WTC11 (cell line): ENCODE results near the gene BTBD9. TPM values are rescaled to one million over a fixed set of nuclear protein-coding genes. Genes with fewer than 3 reads are reported as not detected.

Experiments used
- ATAC-seq: fragments of 200-7000 bp; cut with Tn5 transposase; 2 replicates; pipeline ENCODE4 v1.10.0; 2021; ENCODE audit warnings: mild to moderate bottlenecking, moderate library complexity
- CTCF ChIA-PET: fragments of 300-600 bp; sonication (Branson Sonifier 250); formaldehyde crosslinking; loops from one replicate; lab custom pipeline; 2021; ENCODE audit warnings: antibody characterized with exemption; lab: Charles Lee
- POLR2A ChIA-PET: fragments of 350-600 bp; sonication (Branson Sonifier 250); formaldehyde crosslinking; loops from one replicate; lab custom pipeline; 2021; ENCODE audit warnings: antibody characterized with exemption; lab: Charles Lee
- DNase-seq: peaks from one replicate; pipeline ENCODE4 v3.0.0; 2021; ENCODE audit warnings: low spot score
- H3K27ac Mint-ChIP-seq: 2 replicates; pipeline ENCODE4 v1.8.0; 2021; ENCODE audit warnings: mixed read lengths
- H3K27me3 Mint-ChIP-seq: 2 replicates; pipeline ENCODE4 v1.8.0; 2021; ENCODE audit warnings: low read depth, mild to moderate bottlenecking, moderate library complexity, mixed read lengths
- H3K36me3 Mint-ChIP-seq: 2 replicates; pipeline ENCODE4 v1.8.0; 2021; ENCODE audit warnings: mixed read lengths
- H3K4me1 Mint-ChIP-seq: 2 replicates; pipeline ENCODE4 v1.8.0; 2022; ENCODE audit warnings: mixed read lengths
- H3K4me3 Mint-ChIP-seq: 2 replicates; pipeline ENCODE4 v1.8.0; 2021; ENCODE audit warnings: mild to moderate bottlenecking, moderate library complexity, mixed read lengths
- H3K9me3 Mint-ChIP-seq: 2 replicates; pipeline ENCODE4 v1.8.0; 2021; ENCODE audit warnings: mixed read lengths
- CREM ChIP-seq: sonication (generic); formaldehyde crosslinking; IDR thresholded peaks from 2 replicates; pipeline ENCODE4 v1.8.1; 2022; ENCODE audit warnings: mild to moderate bottlenecking, missing genetic modification reagents, moderate library complexity
- E2F1 ChIP-seq: sonication (generic); formaldehyde crosslinking; IDR thresholded peaks from 2 replicates; pipeline ENCODE4 v1.8.0; 2022; ENCODE audit warnings: mild to moderate bottlenecking, missing genetic modification reagents
- ERG ChIP-seq: fragments of 250-450 bp; sonication (Bioruptor Pico); IDR thresholded peaks from 2 replicates; pipeline ENCODE4 v1.8.0; 2021; ENCODE audit warnings: mild to moderate bottlenecking
- ESRRA ChIP-seq: sonication (generic); formaldehyde crosslinking; IDR thresholded peaks from 2 replicates; pipeline ENCODE4 v1.8.1; 2022; ENCODE audit warnings: mild to moderate bottlenecking, missing genetic modification reagents, borderline replicate concordance
- GRHL2 ChIP-seq: fragments of 250-450 bp; sonication (Bioruptor Pico); IDR thresholded peaks from 2 replicates; pipeline ENCODE4 v1.8.0; 2022; ENCODE audit warnings: mild to moderate bottlenecking, moderate library complexity; ENCODE audit not compliant: insufficient replicate concordance, severe bottlenecking
- GTF2I ChIP-seq: fragments of 250-450 bp; sonication (Bioruptor Pico); conservative IDR thresholded peaks from 2 replicates; pipeline ENCODE4 v1.4.0; 2021; ENCODE audit warnings: mild to moderate bottlenecking
- JUN ChIP-seq: sonication (generic); formaldehyde crosslinking; IDR thresholded peaks from 2 replicates; pipeline ENCODE4 v1.8.0; 2023; ENCODE audit warnings: mild to moderate bottlenecking, missing genetic modification reagents
- KAT7 ChIP-seq: sonication (generic); formaldehyde crosslinking; IDR thresholded peaks from 2 replicates; pipeline ENCODE4 v1.8.1; 2023; ENCODE audit warnings: missing genetic modification reagents, mild to moderate bottlenecking, borderline replicate concordance
- NR2C2 ChIP-seq: sonication (generic); formaldehyde crosslinking; IDR thresholded peaks from 2 replicates; pipeline ENCODE4 v1.8.0; 2022; ENCODE audit warnings: mild to moderate bottlenecking, missing genetic modification reagents
- OVOL2 ChIP-seq: fragments of 250-450 bp; sonication (Bioruptor Pico); IDR thresholded peaks from 2 replicates; pipeline ENCODE4 v1.9.0; 2021; ENCODE audit warnings: mild to moderate bottlenecking, borderline replicate concordance
- RELA ChIP-seq: sonication (generic); formaldehyde crosslinking; IDR thresholded peaks from 2 replicates; pipeline ENCODE4 v1.8.1; 2022; ENCODE audit warnings: missing genetic modification reagents, mild to moderate bottlenecking, borderline replicate concordance
- SOX15 ChIP-seq: fragments of 250-450 bp; sonication (Bioruptor Pico); IDR thresholded peaks from 2 replicates; pipeline ENCODE4 v1.9.0; 2021; ENCODE audit warnings: mild to moderate bottlenecking
- TEAD1 ChIP-seq: sonication (generic); formaldehyde crosslinking; IDR thresholded peaks from 2 replicates; pipeline ENCODE4 v1.8.0; 2022; ENCODE audit warnings: mild to moderate bottlenecking, missing genetic modification reagents
- ZNF138 ChIP-seq: sonication (generic); formaldehyde crosslinking; conservative IDR thresholded peaks from 2 replicates; pipeline ENCODE4 v1.8.1; 2022; ENCODE audit warnings: mild to moderate bottlenecking, moderate library complexity, missing genetic modification reagents
- ZNF263 ChIP-seq: sonication (generic); formaldehyde crosslinking; IDR thresholded peaks from 2 replicates; pipeline ENCODE4 v1.8.1; 2022; ENCODE audit warnings: low read depth, mild to moderate bottlenecking, moderate library complexity, missing genetic modification reagents
- ZNF317 ChIP-seq: sonication (generic); formaldehyde crosslinking; IDR thresholded peaks from 2 replicates; pipeline ENCODE4 v1.8.1; 2023; ENCODE audit warnings: low read depth, mild to moderate bottlenecking, moderate library complexity, missing genetic modification reagents, borderline replicate concordance
- ZNF423 ChIP-seq: fragments of 250-450 bp; sonication (Bioruptor Pico); IDR thresholded peaks from 2 replicates; pipeline ENCODE4 v2.1.2; 2022; ENCODE audit warnings: mild to moderate bottlenecking, moderate library complexity
- total RNA-seq: library from RNA; stranded (reverse); gene quantifications from 3 replicates; pipeline ENCODE4 v1.2.3, GENCODE V29; 2021
- TF ChIP-seq, protein P1 (sequence below): fragments of 250-450 bp; sonication (Bioruptor Pico); IDR thresholded peaks from 2 replicates; pipeline ENCODE4 v1.9.0; 2021; ENCODE audit warnings: moderate library complexity, mild to moderate bottlenecking, inconsistent platforms, borderline replicate concordance
- TF ChIP-seq, protein P2 (sequence below): sonication (generic); formaldehyde crosslinking; IDR thresholded peaks from 2 replicates; pipeline ENCODE4 v1.8.1; 2023; ENCODE audit warnings: mild to moderate bottlenecking, missing genetic modification reagents, moderate library complexity
- TF ChIP-seq, protein P3 (sequence below): sonication (generic); formaldehyde crosslinking; IDR thresholded peaks from 2 replicates; pipeline ENCODE4 v1.8.1; 2022; ENCODE audit warnings: low read depth, missing genetic modification reagents, borderline replicate concordance
- TF ChIP-seq, protein P4 (sequence below): sonication (generic); formaldehyde crosslinking; IDR thresholded peaks from 2 replicates; pipeline ENCODE4 v1.8.0; 2023; ENCODE audit warnings: missing genetic modification reagents, mild to moderate bottlenecking, borderline replicate concordance
- TF ChIP-seq, protein P5 (sequence below): fragments of 250-450 bp; sonication (Bioruptor Pico); IDR thresholded peaks from 2 replicates; pipeline ENCODE4 v1.9.0; 2021; ENCODE audit warnings: mild to moderate bottlenecking

Gene BTBD9
- total RNA-seq, 1 experiment from 2014 or later = 4.2 TPM

DNA sequence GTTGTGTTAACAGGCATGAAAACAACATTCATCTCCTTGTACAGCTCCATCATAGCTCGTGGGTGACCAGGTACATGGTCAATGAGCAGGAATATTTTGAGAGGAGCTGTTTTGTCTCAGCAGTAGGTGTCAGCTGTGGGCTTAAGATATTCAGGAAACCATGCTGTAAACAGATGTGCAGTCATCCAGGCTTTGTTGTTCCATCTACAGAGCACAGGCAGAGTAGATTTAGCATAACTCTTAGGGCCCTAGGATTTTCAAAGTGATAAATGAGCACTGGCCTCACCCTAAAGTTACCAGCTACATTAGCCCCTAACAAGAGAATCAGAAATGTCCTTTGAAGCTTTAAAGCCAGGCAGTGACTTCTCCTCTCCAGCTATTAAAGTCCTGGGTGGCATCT is 154.2 kb downstream of the BTBD9 start (continued):
- TF ChIP-seq, protein P1, sequence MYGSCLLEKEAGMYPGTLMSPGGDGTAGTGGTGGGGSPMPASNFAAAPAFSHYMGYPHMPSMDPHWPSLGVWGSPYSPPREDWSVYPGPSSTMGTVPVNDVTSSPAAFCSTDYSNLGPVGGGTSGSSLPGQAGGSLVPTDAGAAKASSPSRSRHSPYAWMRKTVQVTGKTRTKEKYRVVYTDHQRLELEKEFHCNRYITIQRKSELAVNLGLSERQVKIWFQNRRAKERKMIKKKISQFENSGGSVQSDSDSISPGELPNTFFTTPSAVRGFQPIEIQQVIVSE = no peak
- TF ChIP-seq TEAD1 (no peak), ERG (CRISPR knock-in tag) (no peak), ZNF423 (CRISPR knock-in tag) (no peak), GRHL2 (CRISPR knock-in tag) (no peak), GTF2I (CRISPR knock-in tag) (no peak)
- TF ChIP-seq, protein P2, sequence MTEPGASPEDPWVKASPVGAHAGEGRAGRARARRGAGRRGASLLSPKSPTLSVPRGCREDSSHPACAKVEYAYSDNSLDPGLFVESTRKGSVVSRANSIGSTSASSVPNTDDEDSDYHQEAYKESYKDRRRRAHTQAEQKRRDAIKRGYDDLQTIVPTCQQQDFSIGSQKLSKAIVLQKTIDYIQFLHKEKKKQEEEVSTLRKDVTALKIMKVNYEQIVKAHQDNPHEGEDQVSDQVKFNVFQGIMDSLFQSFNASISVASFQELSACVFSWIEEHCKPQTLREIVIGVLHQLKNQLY = no peak
- TF ChIP-seq, protein P3, sequence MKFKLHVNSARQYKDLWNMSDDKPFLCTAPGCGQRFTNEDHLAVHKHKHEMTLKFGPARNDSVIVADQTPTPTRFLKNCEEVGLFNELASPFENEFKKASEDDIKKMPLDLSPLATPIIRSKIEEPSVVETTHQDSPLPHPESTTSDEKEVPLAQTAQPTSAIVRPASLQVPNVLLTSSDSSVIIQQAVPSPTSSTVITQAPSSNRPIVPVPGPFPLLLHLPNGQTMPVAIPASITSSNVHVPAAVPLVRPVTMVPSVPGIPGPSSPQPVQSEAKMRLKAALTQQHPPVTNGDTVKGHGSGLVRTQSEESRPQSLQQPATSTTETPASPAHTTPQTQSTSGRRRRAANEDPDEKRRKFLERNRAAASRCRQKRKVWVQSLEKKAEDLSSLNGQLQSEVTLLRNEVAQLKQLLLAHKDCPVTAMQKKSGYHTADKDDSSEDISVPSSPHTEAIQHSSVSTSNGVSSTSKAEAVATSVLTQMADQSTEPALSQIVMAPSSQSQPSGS = no peak
- TF ChIP-seq, all 79 proteins: peak for 0

GRCh38 chr6:38484656-38485055 is 155.1 kb downstream of the BTBD9 start:
- ChIA-PET CTCF (interaction anchor here (1.2 kb wide), 1 partner anchor 9 kb away, joined by 4 read pairs; no protein-coding TSS in a partner anchor), POLR2A (no interaction called here)
- DNase-seq (no peak), ATAC-seq (no peak)
- H3K9me3 Mint-ChIP-seq = no peaks in the 10 kb centered on the region
- no peaks in the 10 kb centered on the region for H3K27me3 Mint-ChIP-seq
- H3K27ac Mint-ChIP-seq = no peak overlapping the region
- no peak overlapping the region for H3K4me3 Mint-ChIP-seq
- H3K36me3 Mint-ChIP-seq = no peaks in the 10 kb centered on the region
- H3K4me1 Mint-ChIP-seq = peaks cover 5% of the 10 kb centered on the region
- TF ChIP-seq, protein P3 = no peak
- TF ChIP-seq SOX15 = no peak
- TF ChIP-seq ZNF317 (CRISPR knock-in tag) = no peak
- TF ChIP-seq, protein P4, sequence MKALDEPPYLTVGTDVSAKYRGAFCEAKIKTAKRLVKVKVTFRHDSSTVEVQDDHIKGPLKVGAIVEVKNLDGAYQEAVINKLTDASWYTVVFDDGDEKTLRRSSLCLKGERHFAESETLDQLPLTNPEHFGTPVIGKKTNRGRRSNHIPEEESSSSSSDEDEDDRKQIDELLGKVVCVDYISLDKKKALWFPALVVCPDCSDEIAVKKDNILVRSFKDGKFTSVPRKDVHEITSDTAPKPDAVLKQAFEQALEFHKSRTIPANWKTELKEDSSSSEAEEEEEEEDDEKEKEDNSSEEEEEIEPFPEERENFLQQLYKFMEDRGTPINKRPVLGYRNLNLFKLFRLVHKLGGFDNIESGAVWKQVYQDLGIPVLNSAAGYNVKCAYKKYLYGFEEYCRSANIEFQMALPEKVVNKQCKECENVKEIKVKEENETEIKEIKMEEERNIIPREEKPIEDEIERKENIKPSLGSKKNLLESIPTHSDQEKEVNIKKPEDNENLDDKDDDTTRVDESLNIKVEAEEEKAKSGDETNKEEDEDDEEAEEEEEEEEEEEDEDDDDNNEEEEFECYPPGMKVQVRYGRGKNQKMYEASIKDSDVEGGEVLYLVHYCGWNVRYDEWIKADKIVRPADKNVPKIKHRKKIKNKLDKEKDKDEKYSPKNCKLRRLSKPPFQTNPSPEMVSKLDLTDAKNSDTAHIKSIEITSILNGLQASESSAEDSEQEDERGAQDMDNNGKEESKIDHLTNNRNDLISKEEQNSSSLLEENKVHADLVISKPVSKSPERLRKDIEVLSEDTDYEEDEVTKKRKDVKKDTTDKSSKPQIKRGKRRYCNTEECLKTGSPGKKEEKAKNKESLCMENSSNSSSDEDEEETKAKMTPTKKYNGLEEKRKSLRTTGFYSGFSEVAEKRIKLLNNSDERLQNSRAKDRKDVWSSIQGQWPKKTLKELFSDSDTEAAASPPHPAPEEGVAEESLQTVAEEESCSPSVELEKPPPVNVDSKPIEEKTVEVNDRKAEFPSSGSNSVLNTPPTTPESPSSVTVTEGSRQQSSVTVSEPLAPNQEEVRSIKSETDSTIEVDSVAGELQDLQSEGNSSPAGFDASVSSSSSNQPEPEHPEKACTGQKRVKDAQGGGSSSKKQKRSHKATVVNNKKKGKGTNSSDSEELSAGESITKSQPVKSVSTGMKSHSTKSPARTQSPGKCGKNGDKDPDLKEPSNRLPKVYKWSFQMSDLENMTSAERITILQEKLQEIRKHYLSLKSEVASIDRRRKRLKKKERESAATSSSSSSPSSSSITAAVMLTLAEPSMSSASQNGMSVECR = no peak
- no peak for TF ChIP-seq ESRRA
- TF ChIP-seq CREM (CRISPR knock-in tag) = no peak
- TF ChIP-seq RELA (CRISPR knock-in tag) = no peak
- no peak for TF ChIP-seq ZNF263 (CRISPR knock-in tag)
- TF ChIP-seq, protein P5, sequence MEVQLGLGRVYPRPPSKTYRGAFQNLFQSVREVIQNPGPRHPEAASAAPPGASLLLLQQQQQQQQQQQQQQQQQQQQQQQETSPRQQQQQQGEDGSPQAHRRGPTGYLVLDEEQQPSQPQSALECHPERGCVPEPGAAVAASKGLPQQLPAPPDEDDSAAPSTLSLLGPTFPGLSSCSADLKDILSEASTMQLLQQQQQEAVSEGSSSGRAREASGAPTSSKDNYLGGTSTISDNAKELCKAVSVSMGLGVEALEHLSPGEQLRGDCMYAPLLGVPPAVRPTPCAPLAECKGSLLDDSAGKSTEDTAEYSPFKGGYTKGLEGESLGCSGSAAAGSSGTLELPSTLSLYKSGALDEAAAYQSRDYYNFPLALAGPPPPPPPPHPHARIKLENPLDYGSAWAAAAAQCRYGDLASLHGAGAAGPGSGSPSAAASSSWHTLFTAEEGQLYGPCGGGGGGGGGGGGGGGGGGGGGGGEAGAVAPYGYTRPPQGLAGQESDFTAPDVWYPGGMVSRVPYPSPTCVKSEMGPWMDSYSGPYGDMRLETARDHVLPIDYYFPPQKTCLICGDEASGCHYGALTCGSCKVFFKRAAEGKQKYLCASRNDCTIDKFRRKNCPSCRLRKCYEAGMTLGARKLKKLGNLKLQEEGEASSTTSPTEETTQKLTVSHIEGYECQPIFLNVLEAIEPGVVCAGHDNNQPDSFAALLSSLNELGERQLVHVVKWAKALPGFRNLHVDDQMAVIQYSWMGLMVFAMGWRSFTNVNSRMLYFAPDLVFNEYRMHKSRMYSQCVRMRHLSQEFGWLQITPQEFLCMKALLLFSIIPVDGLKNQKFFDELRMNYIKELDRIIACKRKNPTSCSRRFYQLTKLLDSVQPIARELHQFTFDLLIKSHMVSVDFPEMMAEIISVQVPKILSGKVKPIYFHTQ (CRISPR knock-in tag) = no peak
- no peak for TF ChIP-seq OVOL2
- TF ChIP-seq NR2C2 (CRISPR knock-in tag) = no peak
- no peak for TF ChIP-seq ZNF138 (CRISPR knock-in tag)
- no peak for TF ChIP-seq JUN (CRISPR knock-in tag)
- TF ChIP-seq KAT7 (CRISPR knock-in tag) = no peak
- no peak for TF ChIP-seq E2F1
